ENCODE results near the gene KRT79.

Gene KRT79

DNA sequence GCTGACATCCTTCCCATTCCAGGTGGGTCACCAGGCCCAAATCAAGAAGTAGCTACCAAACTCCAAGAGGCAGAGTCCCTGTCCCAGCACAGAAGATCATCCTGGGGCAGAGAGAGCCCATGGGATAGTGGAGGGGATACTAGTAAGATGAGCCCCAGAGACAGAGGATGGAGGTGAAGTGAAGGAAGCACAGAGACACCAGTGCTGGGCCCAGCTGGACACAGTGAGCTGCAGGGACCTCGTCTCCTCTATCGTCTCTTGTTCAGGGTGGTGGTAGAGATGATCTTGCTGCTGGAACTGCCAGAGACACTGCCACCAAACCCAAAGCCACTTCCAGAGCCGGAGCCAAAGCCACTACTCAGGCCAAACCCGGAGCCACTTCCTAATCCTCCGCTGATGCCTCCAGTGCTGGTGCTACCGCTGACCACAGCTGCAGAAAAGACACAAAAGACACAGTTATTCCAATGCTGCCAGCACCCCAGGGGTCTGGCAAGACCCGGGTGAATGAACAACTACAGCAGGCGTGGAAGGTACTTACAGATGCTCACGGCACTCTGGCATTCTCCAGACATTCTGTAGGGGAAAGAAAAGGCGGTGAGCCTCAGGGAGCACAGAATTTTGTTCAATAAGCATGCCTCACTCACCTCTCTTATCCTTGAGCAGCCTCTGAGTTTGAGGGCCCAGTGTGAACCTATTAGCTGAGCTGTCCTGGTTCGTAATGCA, 27.1 kb downstream of the KRT79 start:
- Histone ChIP-seq H3K27ac (ENCODE audit: low read depth, low read length) (no peak overlapping the region), H3K9me3 (ENCODE audit: insufficient read depth, low read depth, low read length) (no peaks in the 10 kb centered on the region), H3K4me3 (ENCODE audit: low read length) (no peak overlapping the region), H3K27me3 (ENCODE audit: insufficient read depth, low read length) (no peaks in the 10 kb centered on the region), H3K9ac (ENCODE audit: low read depth, low read length) (no peak overlapping the region), H3K4me1 (ENCODE audit: insufficient read depth, low read length) (peaks cover 4% of the 10 kb centered on the region), H3K36me3 (ENCODE audit: insufficient read depth, low read length) (no peaks in the 10 kb centered on the region)
- 86% methylated on average over 11 of the region's 11 CpGs for WGBS

DNA sequence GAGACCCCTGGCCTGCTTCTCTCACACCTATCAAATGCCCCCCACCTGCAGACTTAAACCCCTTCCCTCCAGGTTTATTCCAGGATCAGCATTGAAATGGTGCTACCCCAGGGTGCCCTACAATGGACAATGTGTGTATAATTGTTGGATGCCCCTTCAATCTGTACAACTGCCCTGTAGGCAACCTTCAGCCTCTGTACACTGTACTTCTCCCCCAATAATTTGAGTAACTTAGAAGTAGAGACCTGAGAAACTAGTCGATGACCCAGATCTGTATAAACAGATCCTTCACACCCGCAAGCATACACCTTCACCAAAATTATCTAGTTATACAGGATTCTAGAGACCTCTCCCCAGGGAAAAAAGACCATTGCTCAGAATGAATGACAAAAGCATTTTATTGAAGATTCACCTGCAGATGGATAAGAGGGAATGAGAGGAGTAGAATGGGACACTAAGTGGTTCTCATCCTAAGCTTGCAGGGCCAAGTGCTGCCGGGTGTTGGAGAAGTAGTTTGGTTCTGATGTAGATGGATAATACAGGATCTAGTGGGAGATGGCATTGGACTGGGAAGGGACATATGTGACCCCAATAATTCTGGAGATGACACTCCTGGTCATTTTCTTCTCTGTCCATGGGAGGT, 27.8 kb downstream of the KRT79 start:
- no peak overlapping the region for H3K4me3 ChIP-seq (ENCODE audit: low read length)
- WGBS, result 97% methylated on average over 3 of the region's 3 CpGs
- H3K36me3 ChIP-seq (ENCODE audit: insufficient read depth, low read length), result no peaks in the 10 kb centered on the region
- H3K27me3 ChIP-seq (ENCODE audit: insufficient read depth, low read length), result no peaks in the 10 kb centered on the region
- H3K4me1 ChIP-seq (ENCODE audit: insufficient read depth, low read length), result peaks cover 4% of the 10 kb centered on the region
- no peak overlapping the region for H3K9ac ChIP-seq (ENCODE audit: low read depth, low read length)
- no peak overlapping the region for H3K27ac ChIP-seq (ENCODE audit: low read depth, low read length)
- no peaks in the 10 kb centered on the region for H3K9me3 ChIP-seq (ENCODE audit: insufficient read depth, low read depth, low read length)

DNA sequence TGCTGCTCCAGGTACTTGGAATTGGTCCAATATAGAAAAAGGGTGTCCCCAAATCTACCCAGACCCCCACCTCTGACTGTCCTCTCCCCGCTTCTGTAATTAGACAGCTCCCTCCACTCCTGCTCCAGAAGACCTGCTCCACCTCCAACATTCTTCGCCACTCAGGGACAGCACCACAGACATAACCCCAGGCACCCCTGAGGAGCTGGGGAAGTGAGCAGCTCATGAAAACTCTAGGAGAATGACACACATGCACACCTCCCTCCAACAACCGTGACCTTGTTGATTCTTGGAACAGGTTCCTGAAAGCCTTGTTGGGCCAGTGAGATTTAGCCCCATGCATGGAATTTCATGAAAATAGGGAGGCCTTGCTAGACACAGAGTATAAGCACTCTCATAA, 28.4 kb downstream of the KRT79 start:
- H3K27ac ChIP-seq (ENCODE audit: low read depth, low read length), result no peak overlapping the region
- 92% methylated on average over 3 of the region's 3 CpGs for WGBS
- H3K27me3 ChIP-seq (ENCODE audit: insufficient read depth, low read length), result no peaks in the 10 kb centered on the region
- no peak overlapping the region for H3K9ac ChIP-seq (ENCODE audit: low read depth, low read length)
- H3K4me3 ChIP-seq (ENCODE audit: low read length), result no peak overlapping the region
- no peaks in the 10 kb centered on the region for H3K36me3 ChIP-seq (ENCODE audit: insufficient read depth, low read length)
- H3K4me1 ChIP-seq (ENCODE audit: insufficient read depth, low read length), result peaks cover 6% of the 10 kb centered on the region
- no peaks in the 10 kb centered on the region for H3K9me3 ChIP-seq (ENCODE audit: insufficient read depth, low read depth, low read length)

DNA sequence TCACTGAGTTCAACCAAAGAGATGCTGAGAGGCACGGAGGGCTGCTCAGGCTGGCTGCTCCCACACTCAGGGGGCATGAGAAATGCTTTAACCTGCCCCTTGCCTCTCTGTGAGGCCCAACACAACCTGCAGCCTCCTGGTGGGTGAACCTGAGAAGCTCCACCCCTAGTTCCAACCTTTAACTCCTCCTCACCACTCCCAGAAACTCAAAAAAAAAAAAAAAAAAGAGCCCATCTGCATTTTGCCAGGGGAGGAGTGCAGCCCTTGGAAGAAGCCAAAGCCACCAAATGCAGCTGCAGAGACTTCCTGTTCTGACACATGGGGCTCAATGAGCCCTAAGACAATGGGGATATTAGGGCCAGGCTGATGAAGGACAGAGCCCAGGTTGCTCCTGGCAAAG, 29.1 kb downstream of the KRT79 start:
- no peak overlapping the region for H3K9ac ChIP-seq (ENCODE audit: low read depth, low read length)
- no peak overlapping the region for H3K27ac ChIP-seq (ENCODE audit: low read depth, low read length)
- 38% methylated on average over 1 of the region's 1 CpG for WGBS
- no peaks in the 10 kb centered on the region for H3K9me3 ChIP-seq (ENCODE audit: insufficient read depth, low read depth, low read length)
- no peak overlapping the region for H3K4me3 ChIP-seq (ENCODE audit: low read length)
- no peaks in the 10 kb centered on the region for H3K27me3 ChIP-seq (ENCODE audit: insufficient read depth, low read length)
- no peaks in the 10 kb centered on the region for H3K36me3 ChIP-seq (ENCODE audit: insufficient read depth, low read length)
- H3K4me1 ChIP-seq (ENCODE audit: insufficient read depth, low read length), result peaks cover 13% of the 10 kb centered on the region

DNA sequence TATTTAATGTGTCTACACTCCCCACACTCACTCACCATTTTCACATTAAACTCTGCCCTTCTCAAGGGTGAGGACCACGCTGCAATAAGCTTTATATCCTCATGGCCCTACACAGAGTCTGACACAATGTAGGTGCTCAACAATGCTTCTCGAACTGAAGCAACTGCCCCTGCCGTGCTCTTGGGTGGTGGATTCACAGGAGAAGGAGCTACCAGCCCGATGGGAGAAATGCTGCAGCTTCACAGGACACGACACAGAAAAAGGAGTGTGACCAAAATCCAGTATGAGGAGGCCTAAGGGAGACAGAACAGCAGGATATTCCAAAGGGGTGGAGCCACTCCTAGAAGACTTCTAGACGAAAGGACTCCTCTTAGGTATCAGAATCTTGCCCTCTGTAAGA, 31.7 kb downstream of the KRT79 start:
- peaks cover 18% of the 10 kb centered on the region for H3K4me1 ChIP-seq (ENCODE audit: insufficient read depth, low read length)
- H3K27me3 ChIP-seq (ENCODE audit: insufficient read depth, low read length), result no peaks in the 10 kb centered on the region

DNA sequence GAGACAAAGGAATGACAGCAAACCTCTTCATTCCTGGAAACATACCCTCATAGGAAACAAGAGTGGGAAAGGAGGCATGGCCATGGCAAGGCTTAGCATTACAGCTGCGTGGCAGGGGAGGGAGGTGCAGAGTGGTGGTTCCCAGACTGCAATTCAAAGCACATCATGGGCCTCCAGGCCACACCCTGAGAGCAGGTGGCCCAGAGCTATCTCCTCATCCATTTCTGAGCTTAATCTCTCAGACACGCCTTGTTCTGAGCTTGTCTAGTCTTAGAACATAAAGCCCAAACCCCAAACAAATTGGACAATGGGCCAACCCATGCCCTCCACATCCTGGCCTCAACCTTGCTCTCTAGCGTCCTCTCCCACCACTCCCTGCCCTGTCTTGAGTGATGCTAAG, 32.3 kb downstream of the KRT79 start:
- no peaks in the 10 kb centered on the region for H3K36me3 ChIP-seq (ENCODE audit: insufficient read depth, low read length)
- H3K27ac ChIP-seq (ENCODE audit: low read depth, low read length), result no peak overlapping the region
- H3K9me3 ChIP-seq (ENCODE audit: insufficient read depth, low read depth, low read length), result no peaks in the 10 kb centered on the region
- H3K4me1 ChIP-seq (ENCODE audit: insufficient read depth, low read length), result peaks cover 18% of the 10 kb centered on the region
- H3K4me3 ChIP-seq (ENCODE audit: low read length), result no peak overlapping the region
- H3K9ac ChIP-seq (ENCODE audit: low read depth, low read length), result no peak overlapping the region
- no peaks in the 10 kb centered on the region for H3K27me3 ChIP-seq (ENCODE audit: insufficient read depth, low read length)
- 82% methylated on average over 3 of the region's 3 CpGs for WGBS

More for the DNA sequence above, 31.7 kb downstream of the KRT79 start:
- WGBS, result 82% methylated on average over 6 of the region's 6 CpGs
- Histone ChIP-seq H3K9me3 (ENCODE audit: insufficient read depth, low read depth, low read length) (no peaks in the 10 kb centered on the region), H3K27ac (ENCODE audit: low read depth, low read length) (no peak overlapping the region), H3K36me3 (ENCODE audit: insufficient read depth, low read length) (no peaks in the 10 kb centered on the region), H3K9ac (ENCODE audit: low read depth, low read length) (no peak overlapping the region), H3K4me3 (ENCODE audit: low read length) (no peak overlapping the region)

DNA sequence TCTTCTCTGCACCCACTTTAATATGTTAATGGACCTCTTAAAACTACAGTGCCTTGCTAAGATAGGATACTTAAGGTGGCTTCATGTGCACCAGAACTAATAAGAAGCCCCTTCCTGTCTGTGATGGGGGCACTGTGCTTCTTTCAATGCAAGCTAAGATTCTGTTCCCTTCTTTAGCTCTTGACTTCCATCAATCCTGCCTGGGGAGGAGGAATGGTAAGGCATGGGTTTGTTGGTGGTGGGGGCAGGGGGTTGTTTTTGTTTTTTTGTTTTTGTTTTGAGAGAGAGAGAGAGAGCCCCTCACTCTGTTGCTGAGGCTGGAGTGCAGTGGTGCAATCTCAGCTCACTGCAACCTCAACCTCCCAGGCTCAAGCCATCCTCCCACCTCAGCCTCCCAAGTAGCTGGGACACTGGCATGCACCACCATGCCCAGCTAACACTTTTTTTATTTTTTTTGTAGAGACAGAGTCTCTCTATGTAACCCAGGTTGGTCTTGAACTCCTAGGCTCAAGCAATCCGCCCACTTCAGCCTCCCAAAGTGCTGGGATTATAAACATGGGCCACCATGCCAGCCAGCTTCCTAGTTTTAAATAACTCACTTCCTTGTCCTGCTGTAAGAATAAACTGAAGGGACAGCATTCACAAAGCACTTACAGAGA, 33.7 kb downstream of the KRT79 start:
- H3K9me3 ChIP-seq (ENCODE audit: insufficient read depth, low read depth, low read length), result no peaks in the 10 kb centered on the region
- H3K27me3 ChIP-seq (ENCODE audit: insufficient read depth, low read length), result no peaks in the 10 kb centered on the region
- no peak overlapping the region for H3K27ac ChIP-seq (ENCODE audit: low read depth, low read length)
- no peaks in the 10 kb centered on the region for H3K36me3 ChIP-seq (ENCODE audit: insufficient read depth, low read length)
- WGBS, result 93% methylated on average over 1 of the region's 1 CpG
- no peak overlapping the region for H3K9ac ChIP-seq (ENCODE audit: low read depth, low read length)
- peaks cover 17% of the 10 kb centered on the region for H3K4me1 ChIP-seq (ENCODE audit: insufficient read depth, low read length)
- H3K4me3 ChIP-seq (ENCODE audit: low read length), result no peak overlapping the region

DNA sequence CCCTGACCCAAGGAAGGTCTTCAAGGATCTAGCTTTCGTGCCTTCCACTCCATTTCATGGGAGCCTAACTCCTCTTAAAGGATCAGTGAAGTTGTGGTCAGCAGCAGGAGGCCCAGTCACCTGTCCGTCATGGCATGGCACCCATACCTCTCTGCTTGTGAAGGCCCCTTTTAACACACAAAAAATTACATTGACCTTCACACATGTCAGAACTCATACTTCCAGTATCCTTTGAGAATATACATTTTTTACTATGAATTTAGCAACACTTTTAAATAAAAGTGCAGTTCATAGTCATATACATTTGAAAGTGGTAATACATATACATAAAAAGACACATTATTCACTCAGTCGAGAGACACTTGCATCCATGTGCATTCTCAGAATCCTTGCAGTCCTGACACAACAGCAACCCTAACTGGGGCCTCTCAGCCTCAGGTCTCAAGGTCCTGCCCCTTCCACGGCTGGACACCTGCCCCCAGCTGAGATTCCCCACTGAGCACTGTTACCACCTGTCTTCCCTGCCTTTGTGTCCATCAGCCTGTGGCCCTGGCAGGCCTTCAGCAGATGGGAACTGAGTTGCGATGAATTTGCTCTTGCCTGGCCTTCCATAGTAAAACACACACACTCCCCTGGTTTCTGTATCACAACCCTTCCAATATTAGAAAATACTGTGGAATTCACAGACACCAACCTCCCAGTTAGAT, 34.5 kb downstream of the KRT79 start:
- Histone ChIP-seq H3K4me1 (ENCODE audit: insufficient read depth, low read length) (peaks cover 14% of the 10 kb centered on the region; the same call in 1 of the 2 replicates), H3K4me3 (ENCODE audit: low read length) (no peak overlapping the region), H3K27me3 (ENCODE audit: insufficient read depth, low read length) (no peaks in the 10 kb centered on the region), H3K36me3 (ENCODE audit: insufficient read depth, low read length) (no peaks in the 10 kb centered on the region), H3K9ac (ENCODE audit: low read depth, low read length) (no peak overlapping the region), H3K27ac (ENCODE audit: low read depth, low read length) (no peak overlapping the region), H3K9me3 (ENCODE audit: insufficient read depth, low read depth, low read length) (no peaks in the 10 kb centered on the region)
- WGBS, result 74% methylated on average over 5 of the region's 5 CpGs

DNA sequence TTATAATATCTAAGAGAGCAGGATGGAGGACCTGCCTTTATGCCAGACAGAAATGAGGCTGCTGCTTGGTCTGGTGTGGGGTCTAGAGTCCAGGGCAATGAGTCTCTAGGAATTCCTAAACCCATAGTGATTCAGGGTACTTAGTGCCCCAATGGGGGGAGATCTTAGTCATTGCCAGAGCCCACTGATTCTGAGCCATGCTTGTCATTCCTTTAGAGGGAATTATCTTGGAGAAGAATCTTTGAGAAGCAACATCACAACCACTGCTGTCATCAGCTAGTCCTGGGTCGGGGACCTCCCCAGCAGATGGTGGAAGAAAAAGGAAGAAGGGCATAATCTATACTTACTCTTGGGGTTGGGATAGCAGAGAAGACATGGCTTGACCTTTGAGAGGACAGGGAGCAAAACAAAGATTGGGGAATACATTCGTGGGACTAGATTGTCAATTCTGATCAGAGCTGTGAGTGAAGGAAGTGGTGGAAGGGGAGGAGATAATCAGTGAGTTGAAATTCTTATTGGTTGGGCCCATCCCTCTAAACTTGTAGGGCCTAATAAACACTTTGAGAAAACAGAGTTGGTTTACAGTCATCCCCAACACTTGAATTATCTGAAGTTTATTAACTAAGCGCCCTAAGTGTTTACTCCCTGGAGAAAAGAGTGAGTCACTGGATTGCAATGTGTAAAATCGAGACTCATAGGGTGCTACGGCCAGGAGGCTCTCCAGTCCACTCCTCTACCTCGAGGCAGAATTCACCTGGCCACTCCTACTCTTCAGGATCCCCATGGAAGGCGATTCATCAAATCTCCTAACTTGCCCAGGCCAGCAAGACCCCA, 35.2 kb downstream of the KRT79 start:
- H3K9me3 ChIP-seq (ENCODE audit: insufficient read depth, low read depth, low read length), result no peaks in the 10 kb centered on the region
- 73% methylated on average over 7 of the region's 7 CpGs for WGBS
- no peaks in the 10 kb centered on the region for H3K36me3 ChIP-seq (ENCODE audit: insufficient read depth, low read length)
- no peak overlapping the region for H3K4me3 ChIP-seq (ENCODE audit: low read length)
- peaks cover 14% of the 10 kb centered on the region; the same call in 1 of the 2 replicates for H3K4me1 ChIP-seq (ENCODE audit: insufficient read depth, low read length)
- H3K27me3 ChIP-seq (ENCODE audit: insufficient read depth, low read length), result no peaks in the 10 kb centered on the region
- H3K27ac ChIP-seq (ENCODE audit: low read depth, low read length), result no peak overlapping the region
- no peak overlapping the region for H3K9ac ChIP-seq (ENCODE audit: low read depth, low read length)

DNA sequence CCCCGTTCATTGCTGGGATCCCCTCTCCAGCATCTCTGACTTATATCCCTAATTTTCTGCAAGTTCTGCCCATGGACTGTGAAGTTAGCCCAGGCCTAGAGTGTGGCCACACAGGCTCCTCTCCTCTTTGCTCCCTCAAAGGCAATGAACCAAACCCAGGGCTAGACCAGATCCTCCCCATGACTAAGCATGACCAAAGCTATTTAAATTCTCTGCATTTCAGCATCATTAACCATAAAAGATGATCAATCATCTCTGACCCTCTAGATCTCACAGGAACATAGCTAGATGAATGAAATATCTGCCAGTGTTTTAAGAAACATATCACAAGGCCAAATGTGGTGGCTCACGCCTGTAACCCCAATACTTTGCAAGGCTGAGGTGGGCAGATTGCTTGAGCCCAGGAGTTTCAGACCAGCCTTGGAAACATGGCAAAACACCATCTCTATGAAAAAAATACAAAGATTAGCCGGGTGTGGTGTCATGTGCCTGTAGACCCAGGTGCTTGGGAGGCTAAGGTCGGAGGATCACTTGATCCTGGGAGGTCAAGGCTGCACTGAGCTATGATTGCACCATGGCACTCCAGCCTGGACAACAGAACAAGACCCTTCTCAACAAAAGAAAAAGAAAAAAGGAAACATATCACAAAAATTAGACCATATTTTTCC, 36.0 kb downstream of the KRT79 start:
- WGBS, result 94% methylated on average over 4 of the region's 4 CpGs
- H3K27ac ChIP-seq (ENCODE audit: low read depth, low read length), result no peak overlapping the region
- H3K9me3 ChIP-seq (ENCODE audit: insufficient read depth, low read depth, low read length), result no peaks in the 10 kb centered on the region
- H3K27me3 ChIP-seq (ENCODE audit: insufficient read depth, low read length), result no peaks in the 10 kb centered on the region
- H3K4me3 ChIP-seq (ENCODE audit: low read length), result no peak overlapping the region
- no peaks in the 10 kb centered on the region for H3K36me3 ChIP-seq (ENCODE audit: insufficient read depth, low read length)
- no peak overlapping the region for H3K9ac ChIP-seq (ENCODE audit: low read depth, low read length)
- peaks cover 14% of the 10 kb centered on the region; the same call in 1 of the 2 replicates for H3K4me1 ChIP-seq (ENCODE audit: insufficient read depth, low read length)
